H9 (cell line): ENCODE measurements around the gene LTA4H. TPM values are rescaled to one million over a fixed set of nuclear protein-coding genes. Genes with fewer than 3 reads are reported as not detected.

Experiments
- DNase-seq: peaks from one replicate; pipeline ENCODE4 v3.0.0-alpha.2; 2017
- H2AFZ ChIP-seq: one replicate; pipeline ENCODE4 v1.6.1; 2013; ENCODE audit warnings: mild to moderate bottlenecking, low read length, control low read depth, moderate library complexity
- H2AK5ac ChIP-seq: 2 replicates; pipeline ENCODE4 v1.6.1; 2013; ENCODE audit warnings: low read length, control low read depth, mixed read lengths; ENCODE audit not compliant: insufficient read length
- H2BK120ac ChIP-seq: one replicate; pipeline ENCODE4 v1.6.1; 2013; ENCODE audit warnings: low read depth, mild to moderate bottlenecking, low read length, control low read depth, inconsistent platforms; ENCODE audit not compliant: poor library complexity, severe bottlenecking
- H2BK12ac ChIP-seq: 2 replicates; pipeline ENCODE4 v1.6.1; 2013; ENCODE audit warnings: low read length, control low read depth, mixed read lengths, low read depth; ENCODE audit not compliant: insufficient read length
- H2BK15ac ChIP-seq: 2 replicates; pipeline ENCODE4 v1.6.1; 2013; ENCODE audit warnings: low read depth, low read length, control low read depth
- H2BK20ac ChIP-seq: one replicate; pipeline ENCODE4 v1.6.1; 2013; ENCODE audit warnings: low read depth, mild to moderate bottlenecking, low read length, control low read depth, inconsistent platforms; ENCODE audit not compliant: poor library complexity, severe bottlenecking
- H2BK5ac ChIP-seq: 2 replicates; pipeline ENCODE4 v1.6.1; 2013; ENCODE audit warnings: low read length, control low read depth, mixed read lengths; ENCODE audit not compliant: insufficient read length
- H3K14ac ChIP-seq: 2 replicates; pipeline ENCODE4 v1.6.1; 2013; ENCODE audit warnings: low read length, control low read depth; ENCODE audit not compliant: insufficient read depth
- H3K18ac ChIP-seq: 2 replicates; pipeline ENCODE4 v1.6.1; 2013; ENCODE audit warnings: low read depth, mild to moderate bottlenecking, mixed read lengths, low read length, control low read depth; ENCODE audit not compliant: insufficient read length
- H3K23ac ChIP-seq: 2 replicates; pipeline ENCODE4 v1.6.1; 2013; ENCODE audit warnings: low read length, control low read depth, mixed read lengths, low read depth; ENCODE audit not compliant: insufficient read length
- H3K23me2 ChIP-seq: 2 replicates; pipeline ENCODE4 v1.6.1; 2013; ENCODE audit warnings: low read depth, mild to moderate bottlenecking, mixed read lengths, low read length, control low read depth; ENCODE audit not compliant: insufficient read length, poor library complexity, severe bottlenecking
- H3K27ac ChIP-seq: 2 replicates; pipeline ENCODE4 v1.5.1; 2013; ENCODE audit warnings: low read length, control low read depth, mixed read lengths, low read depth; ENCODE audit not compliant: insufficient read length
- H3K27me3 ChIP-seq: 2 replicates; pipeline ENCODE4 v1.6.1; 2013; ENCODE audit warnings: low read length, control low read depth, inconsistent platforms; ENCODE audit not compliant: insufficient read depth
- H3K4ac ChIP-seq: 2 replicates; pipeline ENCODE4 v1.6.1; 2013; ENCODE audit warnings: low read depth, mild to moderate bottlenecking, control low read depth, inconsistent platforms, low read length, moderate library complexity
- H3K4me1 ChIP-seq: 2 replicates; pipeline ENCODE4 v1.6.1; 2013; ENCODE audit warnings: low read length, control low read depth, inconsistent platforms; ENCODE audit not compliant: insufficient read depth
- H3K4me2 ChIP-seq: 2 replicates; pipeline ENCODE4 v1.6.1; 2013; ENCODE audit warnings: low read length, control low read depth, mixed read lengths; ENCODE audit not compliant: insufficient read length, insufficient read depth
- H3K56ac ChIP-seq: 2 replicates; pipeline ENCODE4 v1.6.1; 2013; ENCODE audit warnings: low read depth, mild to moderate bottlenecking, mixed read lengths, low read length, control low read depth; ENCODE audit not compliant: insufficient read length
- H3K79me1 ChIP-seq: 2 replicates; pipeline ENCODE4 v1.6.1; 2013; ENCODE audit warnings: low read depth, mild to moderate bottlenecking, moderate library complexity, low read length, control low read depth, inconsistent platforms; ENCODE audit not compliant: insufficient read depth, poor library complexity, severe bottlenecking
- H3K79me2 ChIP-seq: 2 replicates; pipeline ENCODE4 v1.6.1; 2013; ENCODE audit warnings: low read length, control low read depth, inconsistent platforms; ENCODE audit not compliant: insufficient read depth
- H3K9ac ChIP-seq: 2 replicates; pipeline ENCODE4 v1.6.1; 2013; ENCODE audit warnings: low read length, control low read depth, mixed read lengths; ENCODE audit not compliant: insufficient read length; ENCODE audit errors: extremely low read depth
- H3K9me3 ChIP-seq: one replicate; pipeline ENCODE4 v1.6.1; 2013; ENCODE audit warnings: low read depth, low read length, inconsistent platforms; ENCODE audit not compliant: control insufficient read depth
- H3T11ph ChIP-seq: one replicate; pipeline ENCODE4 v1.6.1; 2013; ENCODE audit warnings: mild to moderate bottlenecking, low read length, control low read depth, inconsistent platforms
- H4K20me1 ChIP-seq: one replicate; pipeline ENCODE4 v1.6.1; 2013; ENCODE audit not compliant: control insufficient read depth, insufficient read length, insufficient read depth
- H4K5ac ChIP-seq: 2 replicates; pipeline ENCODE4 v1.6.1; 2013; ENCODE audit warnings: low read depth, mild to moderate bottlenecking, mixed read lengths, low read length, control low read depth; ENCODE audit not compliant: insufficient read length
- H4K8ac ChIP-seq: replicated peaks from 2 replicates; pipeline ENCODE4 v1.6.1; 2013; ENCODE audit warnings: low read length, control low read depth, mixed read lengths, low read depth; ENCODE audit not compliant: insufficient read length
- H4K91ac ChIP-seq: 2 replicates; pipeline ENCODE4 v1.6.1; 2013; ENCODE audit warnings: low read depth, mild to moderate bottlenecking, moderate library complexity, mixed read lengths, low read length, control low read depth; ENCODE audit not compliant: insufficient read length
- H3K27ac Mint-ChIP-seq, 3 experiments: 2 replicates in 2 of 3; 3 replicates in 1 of 3; pipeline ENCODE4 v1.8.0; 2020 to 2021; ENCODE audit warnings: mixed read lengths in 3 of 3, mild to moderate bottlenecking in 1 of 3, moderate library complexity in 1 of 3
- H3K27me3 Mint-ChIP-seq: 2 replicates; pipeline ENCODE4 v1.8.0; 2021; ENCODE audit warnings: low read depth, mild to moderate bottlenecking, moderate library complexity, mixed read lengths
- H3K36me3 Mint-ChIP-seq, 3 experiments: 2 replicates in 2 of 3; 3 replicates in 1 of 3; pipeline ENCODE4 v1.8.0; 2020 to 2021; ENCODE audit warnings: low read depth in 3 of 3, mixed read lengths in 3 of 3; ENCODE audit not compliant: insufficient read depth in 1 of 3
- H3K4me1 Mint-ChIP-seq, 2 experiments: 2 replicates each; pipeline ENCODE4 v1.8.0; 2020; ENCODE audit warnings: mixed read lengths in 2 of 2
- H3K4me3 Mint-ChIP-seq, 2 experiments: 2 replicates in 1 of 2; 3 replicates in 1 of 2; pipeline ENCODE4 v1.8.0; 2020 to 2021; ENCODE audit warnings: mild to moderate bottlenecking in 2 of 2, mixed read lengths in 2 of 2, moderate library complexity in 1 of 2
- H3K9me3 Mint-ChIP-seq, 2 experiments: 2 replicates in 1 of 2; 3 replicates in 1 of 2; pipeline ENCODE4 v1.8.0; 2020; ENCODE audit warnings: mild to moderate bottlenecking in 2 of 2, mixed read lengths in 2 of 2, moderate library complexity in 1 of 2
- WGBS: extraction: QIAGEN DNeasy Blood & Tissue Kit; methylation state at CpG from one replicate; pipeline ENCODE4 v1.1.7; 2013; ENCODE audit warnings: missing lambda C conversion rate, low lambda C conversion rate, mixed read lengths; ENCODE audit not compliant: insufficient read length; ENCODE audit errors: extremely low coverage; 5-methylcytosine and 5-hydroxymethylcytosine counted together
- total RNA-seq: library from RNA; stranded (reverse); gene quantifications from 2 replicates; pipeline ENCODE4 v1.2.1, GENCODE V29; 2021
- TF ChIP-seq, protein P1 (sequence below): fragments of 200-600 bp; sonication (generic); conservative IDR thresholded peaks from 3 replicates; pipeline ENCODE4 v1.8.0; 2021; ENCODE audit warnings: antibody characterized with exemption, mild to moderate bottlenecking

Gene LTA4H
- total RNA-seq, 1 experiment from 2014 or later: 144 TPM

DNA sequence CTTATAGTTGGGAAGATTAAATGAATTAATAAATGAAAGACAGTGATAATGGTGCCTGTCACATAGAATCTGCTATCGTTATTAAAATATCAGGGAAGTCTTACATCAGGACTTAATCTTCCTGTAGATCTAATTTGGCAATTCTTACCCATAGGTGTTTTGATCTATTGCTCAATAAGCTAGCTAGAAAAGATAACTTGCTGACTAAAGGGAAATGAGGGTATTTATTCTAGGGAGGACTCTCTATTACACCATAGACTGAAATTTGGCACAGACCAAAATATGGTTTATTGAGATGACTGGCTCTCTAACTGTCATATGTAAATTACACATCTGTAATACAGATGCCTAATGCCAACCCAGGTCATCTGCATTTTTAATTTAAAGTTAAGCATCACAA is 50.7 kb downstream of the LTA4H start:
- Histone ChIP-seq H3T11ph (no peak overlapping the region), H4K20me1 (no peaks in the 10 kb centered on the region), H3K9ac (no peak overlapping the region), H3K23me2 (no peaks in the 10 kb centered on the region), H4K8ac (no peak overlapping the region), H2AFZ (no peak overlapping the region), H3K27me3 (no peaks in the 10 kb centered on the region), H2BK5ac (no peak overlapping the region), H2AK5ac (no peak overlapping the region), H3K4me1 (peaks cover 3% of the 10 kb centered on the region; the same call in 1 of the 2 replicates), H2BK120ac (no peak overlapping the region), H4K91ac (no peak overlapping the region), H3K14ac (no peak overlapping the region), H3K9me3 (no peaks in the 10 kb centered on the region), H2BK15ac (no peak overlapping the region), H3K4ac (no peak overlapping the region), H3K4me2 (no peak overlapping the region), H3K18ac (no peak overlapping the region), H3K27ac (no peak overlapping the region), H3K79me2 (no peaks in the 10 kb centered on the region), H2BK12ac (no peak overlapping the region), H3K23ac (no peak overlapping the region), H2BK20ac (no peak overlapping the region), H4K5ac (no peak overlapping the region), H3K56ac (no peak overlapping the region), H3K79me1 (no peaks in the 10 kb centered on the region)
- no peak overlapping the region for H3K4me3 Mint-ChIP-seq
- TF ChIP-seq, protein P1, sequence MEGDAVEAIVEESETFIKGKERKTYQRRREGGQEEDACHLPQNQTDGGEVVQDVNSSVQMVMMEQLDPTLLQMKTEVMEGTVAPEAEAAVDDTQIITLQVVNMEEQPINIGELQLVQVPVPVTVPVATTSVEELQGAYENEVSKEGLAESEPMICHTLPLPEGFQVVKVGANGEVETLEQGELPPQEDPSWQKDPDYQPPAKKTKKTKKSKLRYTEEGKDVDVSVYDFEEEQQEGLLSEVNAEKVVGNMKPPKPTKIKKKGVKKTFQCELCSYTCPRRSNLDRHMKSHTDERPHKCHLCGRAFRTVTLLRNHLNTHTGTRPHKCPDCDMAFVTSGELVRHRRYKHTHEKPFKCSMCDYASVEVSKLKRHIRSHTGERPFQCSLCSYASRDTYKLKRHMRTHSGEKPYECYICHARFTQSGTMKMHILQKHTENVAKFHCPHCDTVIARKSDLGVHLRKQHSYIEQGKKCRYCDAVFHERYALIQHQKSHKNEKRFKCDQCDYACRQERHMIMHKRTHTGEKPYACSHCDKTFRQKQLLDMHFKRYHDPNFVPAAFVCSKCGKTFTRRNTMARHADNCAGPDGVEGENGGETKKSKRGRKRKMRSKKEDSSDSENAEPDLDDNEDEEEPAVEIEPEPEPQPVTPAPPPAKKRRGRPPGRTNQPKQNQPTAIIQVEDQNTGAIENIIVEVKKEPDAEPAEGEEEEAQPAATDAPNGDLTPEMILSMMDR: no peak
- DNase-seq: no peak
- H3K9me3 Mint-ChIP-seq: no peaks in the 10 kb centered on the region
- no peaks in the 10 kb centered on the region for H3K36me3 Mint-ChIP-seq
- H3K4me1 Mint-ChIP-seq: peaks cover 24 to 26% of the 10 kb centered on the region in 2 experiments
- H3K27ac Mint-ChIP-seq: no peak overlapping the region
- no CpG with 5 or more reads among the region's 1 CpG for WGBS
- peaks cover 6% of the 10 kb centered on the region for H3K27me3 Mint-ChIP-seq
